ENCODE results near the gene HSD11B2. TPM values are rescaled to one million over a fixed set of nuclear protein-coding genes. Genes with fewer than 3 reads are reported as not detected.
"Not testable (repeated sequence)": the region's sequence is repeated elsewhere in the genome, so short reads cannot be mapped to it uniquely, and the experiment has no call there.

Gene HSD11B2
- total and polyA plus RNA-seq, 4 donors, result 0.51 to 6.7 (median 2.2) TPM

- TF ChIP-seq TAF1 (conservative IDR thresholded peaks at IDR 0.05), result no peak
- no peak for TF ChIP-seq YY1 (IDR thresholded peaks at IDR 0.05)
- TF ChIP-seq, protein P1, sequence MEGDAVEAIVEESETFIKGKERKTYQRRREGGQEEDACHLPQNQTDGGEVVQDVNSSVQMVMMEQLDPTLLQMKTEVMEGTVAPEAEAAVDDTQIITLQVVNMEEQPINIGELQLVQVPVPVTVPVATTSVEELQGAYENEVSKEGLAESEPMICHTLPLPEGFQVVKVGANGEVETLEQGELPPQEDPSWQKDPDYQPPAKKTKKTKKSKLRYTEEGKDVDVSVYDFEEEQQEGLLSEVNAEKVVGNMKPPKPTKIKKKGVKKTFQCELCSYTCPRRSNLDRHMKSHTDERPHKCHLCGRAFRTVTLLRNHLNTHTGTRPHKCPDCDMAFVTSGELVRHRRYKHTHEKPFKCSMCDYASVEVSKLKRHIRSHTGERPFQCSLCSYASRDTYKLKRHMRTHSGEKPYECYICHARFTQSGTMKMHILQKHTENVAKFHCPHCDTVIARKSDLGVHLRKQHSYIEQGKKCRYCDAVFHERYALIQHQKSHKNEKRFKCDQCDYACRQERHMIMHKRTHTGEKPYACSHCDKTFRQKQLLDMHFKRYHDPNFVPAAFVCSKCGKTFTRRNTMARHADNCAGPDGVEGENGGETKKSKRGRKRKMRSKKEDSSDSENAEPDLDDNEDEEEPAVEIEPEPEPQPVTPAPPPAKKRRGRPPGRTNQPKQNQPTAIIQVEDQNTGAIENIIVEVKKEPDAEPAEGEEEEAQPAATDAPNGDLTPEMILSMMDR (IDR thresholded peaks at IDR 0.05; ENCODE audit: low read depth, low read length, missing input control), result no peak
- TF ChIP-seq, protein P2, sequence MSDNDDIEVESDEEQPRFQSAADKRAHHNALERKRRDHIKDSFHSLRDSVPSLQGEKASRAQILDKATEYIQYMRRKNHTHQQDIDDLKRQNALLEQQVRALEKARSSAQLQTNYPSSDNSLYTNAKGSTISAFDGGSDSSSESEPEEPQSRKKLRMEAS (IDR thresholded peaks at IDR 0.05), result no peak
- no peak for TF ChIP-seq GABPA (IDR thresholded peaks at IDR 0.05 in 1 of 2, conservative IDR thresholded peaks at IDR 0.05 in 1 of 2)
- TF ChIP-seq RAD21 (IDR thresholded peaks at IDR 0.05), result no peak
- no peak for TF ChIP-seq HNF4A (conservative IDR thresholded peaks at IDR 0.05)
- no peak for TF ChIP-seq SP1 (IDR thresholded peaks at IDR 0.05)
- TF ChIP-seq EGR1 (IDR thresholded peaks at IDR 0.05; ENCODE audit: low read depth in 2 of 2), result no peak
- no peak for TF ChIP-seq ZBTB33 (IDR thresholded peaks at IDR 0.05)
- WGBS, result 59% methylated on average over 2 of the region's 2 CpGs
- Histone ChIP-seq H3K4me1 (ENCODE audit: control insufficient read depth in 4 of 4, insufficient read depth in 4 of 4, low read length in 3 of 4) (peaks cover 5 to 10% (median 7%) of the 10 kb centered on the region in 4 donors), H3K27ac (ENCODE audit: low read depth in 1 of 2, low read length in 2 of 2) (no peak overlapping the region), H3K9ac (ENCODE audit: low read depth in 1 of 2, low read length in 2 of 2) (no peak overlapping the region), H3K4me3 (ENCODE audit: low read depth in 1 of 3, low read length in 3 of 3) (no peak overlapping the region), H3K27me3 (ENCODE audit: control insufficient read depth in 4 of 4, insufficient read depth in 4 of 4, low read length in 3 of 4) (no peaks in the 10 kb centered on the region), H3K9me3 (ENCODE audit: control insufficient read depth in 4 of 4, low read length in 3 of 4) (no peaks in the 10 kb centered on the region), H3K36me3 (ENCODE audit: control insufficient read depth in 4 of 4, insufficient read depth in 3 of 4, low read depth in 1 of 4, low read length in 3 of 4) (no peaks in the 10 kb centered on the region)
- no peak for DNase-seq (ENCODE audit: low spot score)
These were observed 18.6 kb upstream of the HSD11B2 start for GRCh38 chr16:67412294-67412693.

- H3K27me3 ChIP-seq (ENCODE audit: control insufficient read depth in 4 of 4, insufficient read depth in 4 of 4, low read length in 3 of 4), result no peaks in the 10 kb centered on the region
- no peak overlapping the region for H3K9ac ChIP-seq (ENCODE audit: low read depth in 1 of 2, low read length in 2 of 2)
- no peaks in the 10 kb centered on the region for H3K36me3 ChIP-seq (ENCODE audit: control insufficient read depth in 4 of 4, insufficient read depth in 3 of 4, low read depth in 1 of 4, low read length in 3 of 4)
- peaks cover 5 to 10% (median 7%) of the 10 kb centered on the region in 4 donors for H3K4me1 ChIP-seq (ENCODE audit: control insufficient read depth in 4 of 4, insufficient read depth in 4 of 4, low read length in 3 of 4)
- 58% methylated on average over 6 of the region's 6 CpGs for WGBS
- H3K9me3 ChIP-seq (ENCODE audit: control insufficient read depth in 4 of 4, low read length in 3 of 4), result no peaks in the 10 kb centered on the region
- peak overlapping the region; percentile 15 to 47 for H3K27ac ChIP-seq (ENCODE audit: low read depth in 1 of 2, low read length in 2 of 2)
- DNase-seq (ENCODE audit: low spot score), result no peak
- TF ChIP-seq FOXA1 (IDR thresholded peaks at IDR 0.05) (no peak), EGR1 (IDR thresholded peaks at IDR 0.05; ENCODE audit: low read depth in 2 of 2) (no peak), JUND (IDR thresholded peaks at IDR 0.05) (no peak), ZBTB33 (IDR thresholded peaks at IDR 0.05) (no peak), GABPA (IDR thresholded peaks at IDR 0.05 in 1 of 2, conservative IDR thresholded peaks at IDR 0.05 in 1 of 2) (no peak), TAF1 (conservative IDR thresholded peaks at IDR 0.05) (no peak), RAD21 (IDR thresholded peaks at IDR 0.05) (no peak), HNF4A (conservative IDR thresholded peaks at IDR 0.05) (no peak)
- TF ChIP-seq, protein P3, sequence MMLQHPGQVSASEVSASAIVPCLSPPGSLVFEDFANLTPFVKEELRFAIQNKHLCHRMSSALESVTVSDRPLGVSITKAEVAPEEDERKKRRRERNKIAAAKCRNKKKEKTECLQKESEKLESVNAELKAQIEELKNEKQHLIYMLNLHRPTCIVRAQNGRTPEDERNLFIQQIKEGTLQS (IDR thresholded peaks at IDR 0.05), result no peak
- TF ChIP-seq, protein P1 (IDR thresholded peaks at IDR 0.05; ENCODE audit: low read depth, low read length, missing input control), result no peak
- H3K4me3 ChIP-seq (ENCODE audit: low read depth in 1 of 3, low read length in 3 of 3), result no peak overlapping the region
These were observed 16.7 kb upstream of the HSD11B2 start for GRCh38 chr16:67413978-67414911.

GRCh38 chr16:67415421-67415820 lies 15.5 kb upstream of the HSD11B2 start:
- H3K4me1 ChIP-seq (ENCODE audit: control insufficient read depth in 4 of 4, insufficient read depth in 4 of 4, low read length in 3 of 4), result peaks cover 5 to 10% (median 7%) of the 10 kb centered on the region in 4 donors
- not testable (repeated sequence) for H3K36me3 ChIP-seq (ENCODE audit: control insufficient read depth in 4 of 4, insufficient read depth in 3 of 4, low read depth in 1 of 4, low read length in 3 of 4); H3K9me3 ChIP-seq (ENCODE audit: control insufficient read depth in 4 of 4, low read length in 3 of 4); DNase-seq (ENCODE audit: low spot score); H3K27me3 ChIP-seq (ENCODE audit: control insufficient read depth in 4 of 4, insufficient read depth in 4 of 4, low read length in 3 of 4)
- WGBS, result 95% methylated on average over 19 of the region's 19 CpGs
- H3K4me3 ChIP-seq (ENCODE audit: low read depth in 1 of 3, low read length in 3 of 3), result peak overlapping the region; percentile 11 to 77 (median 43)
- H3K9ac ChIP-seq (ENCODE audit: low read depth in 1 of 2, low read length in 2 of 2), result peak overlapping the region; percentile 36 to 45
- H3K27ac ChIP-seq (ENCODE audit: low read depth in 1 of 2, low read length in 2 of 2), result peak overlapping the region; percentile 26 to 65
